Neuronal stem cell (in vitro differentiated cells): ENCODE data around the gene CRYBA2.

Experiments used
- DNase-seq: peaks from one replicate; pipeline ENCODE4 v3.0.0-alpha.2; 2013; ENCODE audit warnings: low spot score
- H2AFZ ChIP-seq: one replicate; pipeline ENCODE4 v1.6.1; 2013; ENCODE audit warnings: mild to moderate bottlenecking, low read length, inconsistent platforms
- H2AK5ac ChIP-seq: 2 replicates; pipeline ENCODE4 v1.6.1; 2013; ENCODE audit warnings: low read depth, mild to moderate bottlenecking, inconsistent platforms, low read length, moderate library complexity, mixed read lengths
- H2BK120ac ChIP-seq: 2 replicates; pipeline ENCODE4 v1.6.1; 2013; ENCODE audit warnings: low read depth, mild to moderate bottlenecking, inconsistent platforms, low read length, moderate library complexity, mixed read lengths
- H2BK12ac ChIP-seq: one replicate; pipeline ENCODE4 v1.6.1; 2013; ENCODE audit warnings: low read length, inconsistent platforms
- H2BK15ac ChIP-seq: 2 replicates; pipeline ENCODE4 v1.6.1; 2013; ENCODE audit warnings: mild to moderate bottlenecking, low read length, inconsistent platforms, mixed read lengths
- H2BK5ac ChIP-seq: one replicate; pipeline ENCODE4 v1.6.1; 2013; ENCODE audit warnings: inconsistent platforms, mild to moderate bottlenecking, low read length, moderate library complexity
- H3K14ac ChIP-seq: one replicate; pipeline ENCODE4 v1.6.1; 2013; ENCODE audit warnings: low read length, inconsistent platforms
- H3K18ac ChIP-seq: 2 replicates; pipeline ENCODE4 v1.6.1; 2013; ENCODE audit warnings: low read length, inconsistent platforms
- H3K23ac ChIP-seq: 2 replicates; pipeline ENCODE4 v1.6.1; 2013; ENCODE audit warnings: low read depth, mild to moderate bottlenecking, mixed read lengths, low read length, inconsistent platforms; ENCODE audit not compliant: poor library complexity
- H3K27ac ChIP-seq: replicated peaks from 3 replicates; pipeline ENCODE4 v1.5.1; 2013; ENCODE audit warnings: low read length, inconsistent platforms
- H3K27me3 ChIP-seq, 3 experiments: 2 replicates each; pipeline ENCODE4 v1.6.1; 2013; ENCODE audit warnings: low read length in 3 of 3, mild to moderate bottlenecking in 2 of 3, inconsistent platforms in 1 of 3, low read depth in 1 of 3, mixed read lengths in 1 of 3, moderate library complexity in 1 of 3; ENCODE audit not compliant: control insufficient read depth in 3 of 3, insufficient read depth in 3 of 3
- H3K36me3 ChIP-seq, 2 donors: replicated peaks in 1 of 2; 2 replicates each; pipeline ENCODE4 v1.6.1; 2013; ENCODE audit warnings: low read length in 2 of 2; ENCODE audit not compliant: control insufficient read depth in 2 of 2, insufficient read depth in 2 of 2
- H3K4ac ChIP-seq: 2 replicates; pipeline ENCODE4 v1.6.1; 2013; ENCODE audit warnings: inconsistent platforms, mild to moderate bottlenecking, low read length, moderate library complexity
- H3K4me1 ChIP-seq, 2 donors: 1 replicate in 1 of 2; 2 replicates in 1 of 2; pipeline ENCODE4 v1.6.1; 2013; ENCODE audit warnings: low read length in 2 of 2, low read depth in 1 of 2; ENCODE audit not compliant: control insufficient read depth in 2 of 2, insufficient read depth in 1 of 2
- H3K4me2 ChIP-seq: one replicate; pipeline ENCODE4 v1.6.1; 2013; ENCODE audit warnings: mild to moderate bottlenecking, low read length, inconsistent platforms; ENCODE audit not compliant: insufficient read depth, poor library complexity, severe bottlenecking
- H3K4me3 ChIP-seq, 2 donors: 2 replicates each; pipeline ENCODE4 v1.5.1; 2013; ENCODE audit warnings: low read length in 2 of 2, mild to moderate bottlenecking in 2 of 2, inconsistent platforms in 1 of 2, moderate library complexity in 1 of 2
- H3K79me1 ChIP-seq: one replicate; pipeline ENCODE4 v1.6.1; 2013; ENCODE audit warnings: low read depth, mild to moderate bottlenecking, inconsistent platforms, low read length, moderate library complexity
- H3K9ac ChIP-seq: one replicate; pipeline ENCODE4 v1.6.1; 2013; ENCODE audit warnings: mild to moderate bottlenecking, low read depth, low read length, inconsistent platforms; ENCODE audit not compliant: poor library complexity
- H3K9me3 ChIP-seq, 2 donors: replicated peaks in 1 of 2; 2 replicates each; pipeline versions ENCODE3 to v1.6.1; 2013; ENCODE audit warnings: low read length in 2 of 2, mild to moderate bottlenecking in 2 of 2, inconsistent platforms in 1 of 2, low read depth in 1 of 2, mixed read lengths in 1 of 2, moderate library complexity in 1 of 2; ENCODE audit not compliant: control insufficient read depth in 2 of 2, insufficient read depth in 1 of 2
- H4K8ac ChIP-seq: one replicate; pipeline ENCODE4 v1.6.1; 2013; ENCODE audit warnings: low read depth, mild to moderate bottlenecking, inconsistent platforms, low read length, moderate library complexity
- H4K91ac ChIP-seq: one replicate; pipeline ENCODE4 v1.6.1; 2013; ENCODE audit warnings: low read length, low read depth, mild to moderate bottlenecking, inconsistent platforms; ENCODE audit not compliant: poor library complexity
- WGBS, 2 donors: extraction: QIAGEN DNeasy Blood & Tissue Kit; methylation state at CpG; one replicate each; pipeline ENCODE4 v1.1.7; 2013; ENCODE audit warnings: missing lambda C conversion rate in 2 of 2, mixed read lengths in 1 of 2; ENCODE audit not compliant: insufficient read length in 2 of 2, insufficient replicate concordance in 1 of 2; ENCODE audit errors: extremely low coverage in 2 of 2; 5-methylcytosine and 5-hydroxymethylcytosine counted together

Gene CRYBA2

GRCh38 chr2:218990612-218991011 lies 2.6 kb downstream of the CRYBA2 start:
- no peak overlapping the region for H3K4ac ChIP-seq
- H4K91ac ChIP-seq, result no peak overlapping the region
- no peaks in the 10 kb centered on the region for H3K36me3 ChIP-seq
- H2BK5ac ChIP-seq, result no peak overlapping the region
- H3K4me3 ChIP-seq, result no peak overlapping the region
- H2BK15ac ChIP-seq, result no peak overlapping the region
- H3K9me3 ChIP-seq, result peaks cover 0 to 4% of the 10 kb centered on the region in 2 donors
- no peak overlapping the region for H3K4me2 ChIP-seq
- H3K14ac ChIP-seq, result peak overlapping the region; percentile 71
- H2BK12ac ChIP-seq, result no peak overlapping the region
- H2AK5ac ChIP-seq, result no peak overlapping the region
- H2BK120ac ChIP-seq, result no peak overlapping the region
- WGBS, 2 donors, result no CpG with 5 or more reads among the region's 6 CpGs
- peaks cover 0 to 4% of the 10 kb centered on the region in 2 donors for H3K4me1 ChIP-seq
- peaks cover 68 to 100% (median 99%) of the 10 kb centered on the region in 3 experiments for H3K27me3 ChIP-seq
- H3K79me1 ChIP-seq, result peaks cover 2% of the 10 kb centered on the region
- H3K27ac ChIP-seq, result no peak overlapping the region
- no peak overlapping the region for H3K9ac ChIP-seq
- H4K8ac ChIP-seq, result no peak overlapping the region
- peak overlapping the region; percentile 19 for H3K23ac ChIP-seq
- no peak overlapping the region for H3K18ac ChIP-seq
- H2AFZ ChIP-seq, result no peak overlapping the region
- no peak for DNase-seq

- Histone ChIP-seq H2AFZ (no peak overlapping the region), H4K91ac (no peak overlapping the region), H3K79me1 (peaks cover 2% of the 10 kb centered on the region), H2BK120ac (no peak overlapping the region), H3K27ac (no peak overlapping the region), H3K23ac (no peak overlapping the region), H2BK12ac (no peak overlapping the region), H3K4ac (no peak overlapping the region), H3K27me3 (peaks cover 62 to 99% (median 99%) of the 10 kb centered on the region in 3 experiments), H2BK15ac (no peak overlapping the region), H3K4me2 (no peak overlapping the region), H3K4me3 (peak overlapping the region in 1 of 2 donors; percentile 35), H3K9me3 (peaks cover 0 to 4% of the 10 kb centered on the region in 2 donors), H4K8ac (no peak overlapping the region), H3K9ac (peak overlapping the region; percentile 21), H2BK5ac (no peak overlapping the region), H3K18ac (no peak overlapping the region), H3K14ac (no peak overlapping the region), H3K36me3 (no peaks in the 10 kb centered on the region), H2AK5ac (no peak overlapping the region), H3K4me1 (peaks cover 0 to 4% of the 10 kb centered on the region in 2 donors)
- WGBS, 2 donors, result no CpG with 5 or more reads among the region's 9 CpGs
- DNase-seq, result no peak
Measured at GRCh38 chr2:218990052-218990451, 3.2 kb downstream of the CRYBA2 start.

- Histone ChIP-seq H3K4me1 (peaks cover 0 to 1% of the 10 kb centered on the region in 2 donors), H3K9ac (no peak overlapping the region), H2BK12ac (no peak overlapping the region), H2BK15ac (no peak overlapping the region), H4K91ac (no peak overlapping the region), H3K4me2 (no peak overlapping the region), H2BK120ac (no peak overlapping the region), H3K36me3 (no peaks in the 10 kb centered on the region), H2BK5ac (no peak overlapping the region), H3K27ac (no peak overlapping the region), H3K79me1 (peaks cover 2% of the 10 kb centered on the region), H2AK5ac (no peak overlapping the region), H2AFZ (no peak overlapping the region), H3K4ac (no peak overlapping the region), H3K27me3 (peaks cover 62 to 99% (median 98%) of the 10 kb centered on the region in 3 experiments), H3K23ac (no peak overlapping the region), H3K18ac (no peak overlapping the region), H3K14ac (no peak overlapping the region), H3K4me3 (no peak overlapping the region), H3K9me3 (peaks cover 0 to 4% of the 10 kb centered on the region in 2 donors), H4K8ac (no peak overlapping the region)
- no peak for DNase-seq
- no CpG with 5 or more reads among the region's 2 CpGs for WGBS, 2 donors
Measured at GRCh38 chr2:218988650-218989049, 4.6 kb downstream of the CRYBA2 start.

GRCh38 chr2:218988164-218988563 lies 5.1 kb downstream of the CRYBA2 start:
- H2AK5ac ChIP-seq, result no peak overlapping the region
- no peak for DNase-seq
- no peak overlapping the region for H2BK5ac ChIP-seq

More at GRCh38 chr2:218988164-218988563, 5.1 kb downstream of the CRYBA2 start:
- H3K27me3 ChIP-seq, result peaks cover 59 to 99% (median 98%) of the 10 kb centered on the region in 3 experiments
- H3K18ac ChIP-seq, result no peak overlapping the region
- no peak overlapping the region for H4K8ac ChIP-seq
- WGBS, 2 donors, result no CpG with 5 or more reads among the region's 3 CpGs
- no peak overlapping the region for H3K4me2 ChIP-seq
- H3K4me1 ChIP-seq, result no peaks in the 10 kb centered on the region
- no peak overlapping the region for H4K91ac ChIP-seq
- no peak overlapping the region for H3K4me3 ChIP-seq
- H3K9me3 ChIP-seq, result peaks cover 0 to 7% of the 10 kb centered on the region in 2 donors
- no peak overlapping the region for H2BK15ac ChIP-seq
- H3K14ac ChIP-seq, result no peak overlapping the region
- no peak overlapping the region for H3K4ac ChIP-seq
- no peak overlapping the region for H2AFZ ChIP-seq
- peaks cover 2% of the 10 kb centered on the region for H3K79me1 ChIP-seq
- H3K36me3 ChIP-seq, result no peaks in the 10 kb centered on the region
- H3K23ac ChIP-seq, result no peak overlapping the region
- no peak overlapping the region for H3K27ac ChIP-seq
- no peak overlapping the region for H2BK120ac ChIP-seq
- H3K9ac ChIP-seq, result no peak overlapping the region
- no peak overlapping the region for H2BK12ac ChIP-seq
